Activated CD4-positive, alpha-beta T cell treated with anti-CD3 and anti-CD28 coated beads for 24 hours (primary cell): ENCODE results near the gene RAB7A.
"Not testable (repeated sequence)": the region's sequence is repeated elsewhere in the genome, so short reads cannot be mapped to it uniquely, and the experiment has no call there.

Source experiments
- DNase-seq, 2 donors: peaks; one replicate each; pipeline ENCODE4 v3.0.0-alpha.2; 2020; ENCODE audit warnings: low read depth in 2 of 2

Gene RAB7A

DNA sequence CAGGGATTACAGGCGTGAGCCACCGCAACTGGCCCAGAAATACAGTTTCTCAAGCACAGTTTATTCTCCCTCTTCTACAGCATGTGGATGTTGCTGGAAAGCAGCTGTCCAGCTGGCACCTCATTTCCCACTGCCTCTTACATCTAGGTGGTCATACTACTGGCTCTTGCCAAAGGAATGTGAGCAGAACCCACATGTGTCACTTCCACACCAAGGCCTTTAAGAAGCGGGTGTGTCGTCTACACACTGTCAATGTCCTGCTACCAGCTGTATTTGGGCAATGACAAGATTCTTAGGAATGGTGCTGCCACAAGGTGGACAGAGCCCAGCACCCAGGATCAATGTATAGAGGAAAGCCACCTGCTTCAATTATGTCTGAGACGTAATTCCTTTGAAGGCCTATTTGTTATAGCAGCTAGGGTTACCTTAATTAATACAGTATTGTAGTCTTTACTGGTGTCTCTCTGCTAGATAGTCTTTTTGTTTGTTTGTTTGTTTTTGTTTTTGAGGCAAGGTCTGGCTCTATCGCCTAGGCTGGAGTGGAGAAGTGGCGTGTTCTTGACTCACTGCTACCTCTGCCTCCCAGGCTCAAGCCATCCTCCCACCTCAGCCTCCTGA is 15.1 kb upstream of the RAB7A start:
- DNase-seq, result no peak

DNA sequence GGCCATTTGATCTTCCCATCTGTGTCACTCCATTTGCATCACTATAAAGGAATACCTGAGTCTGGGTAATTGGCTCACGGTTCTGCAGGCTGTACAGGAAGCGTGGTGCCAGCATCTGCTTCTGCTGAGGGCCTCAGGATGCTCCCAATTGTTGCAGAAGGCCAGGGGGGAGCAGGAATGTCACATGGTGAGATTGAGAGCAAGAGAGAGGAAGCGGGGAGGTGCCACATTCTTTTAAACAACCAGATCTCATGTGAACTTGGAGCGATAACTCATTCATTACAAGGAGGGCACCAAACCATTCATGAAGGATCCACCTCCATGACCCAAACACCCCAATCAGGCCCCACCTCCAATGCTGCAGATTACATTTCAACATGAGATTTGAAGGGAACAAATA is 13.1 kb upstream of the RAB7A start:
- no peak for DNase-seq

DNA sequence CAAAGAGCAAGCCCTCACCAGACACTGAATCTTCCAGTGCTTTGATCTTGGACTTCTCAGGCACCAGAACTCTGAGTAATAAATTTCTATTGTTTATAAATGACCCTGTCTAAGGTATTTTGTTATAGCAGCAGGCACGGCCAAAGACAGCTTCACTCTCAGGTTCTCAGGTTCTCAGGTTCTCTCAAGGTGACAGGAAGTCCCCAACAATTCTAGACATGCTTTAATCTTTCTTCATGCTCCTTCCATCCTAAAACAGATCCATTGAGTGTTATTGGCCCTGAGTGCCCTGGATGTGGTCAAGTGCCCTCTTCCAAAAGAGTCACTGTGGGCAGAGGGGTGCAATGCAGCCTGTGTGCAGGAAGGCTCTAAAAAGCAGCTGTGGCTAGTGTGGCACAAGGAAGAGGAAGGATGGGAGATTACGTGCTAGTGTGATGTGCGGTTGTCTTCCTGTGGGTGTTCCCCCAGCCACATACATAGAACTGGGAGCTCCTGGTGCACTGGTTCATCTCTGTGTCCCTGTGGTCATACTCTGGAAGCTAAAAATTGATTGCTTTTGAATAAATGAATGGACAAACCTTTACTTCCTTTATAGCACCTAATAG is 11.0 kb upstream of the RAB7A start:
- DNase-seq, result no peak

DNA sequence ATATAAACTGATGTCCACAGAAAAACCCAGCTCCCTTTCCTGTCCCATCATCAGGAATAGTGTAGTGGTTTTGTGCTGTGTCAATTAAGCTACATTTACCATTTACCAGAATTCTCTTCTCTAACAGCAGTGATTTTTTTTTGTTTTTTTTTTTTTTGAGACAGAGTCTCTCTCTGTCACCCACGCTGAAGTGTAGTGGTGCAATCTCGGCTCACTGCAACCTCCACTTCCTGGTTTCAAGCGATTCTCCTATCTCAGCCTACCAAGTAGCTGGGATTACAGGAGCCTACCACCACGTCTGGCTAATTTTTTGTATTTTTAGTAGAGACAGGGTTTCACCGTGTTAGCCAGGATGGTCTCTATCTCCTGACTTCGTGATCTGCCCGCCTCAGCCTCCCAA is 7.1 kb upstream of the RAB7A start:
- not testable (repeated sequence) for DNase-seq

DNA sequence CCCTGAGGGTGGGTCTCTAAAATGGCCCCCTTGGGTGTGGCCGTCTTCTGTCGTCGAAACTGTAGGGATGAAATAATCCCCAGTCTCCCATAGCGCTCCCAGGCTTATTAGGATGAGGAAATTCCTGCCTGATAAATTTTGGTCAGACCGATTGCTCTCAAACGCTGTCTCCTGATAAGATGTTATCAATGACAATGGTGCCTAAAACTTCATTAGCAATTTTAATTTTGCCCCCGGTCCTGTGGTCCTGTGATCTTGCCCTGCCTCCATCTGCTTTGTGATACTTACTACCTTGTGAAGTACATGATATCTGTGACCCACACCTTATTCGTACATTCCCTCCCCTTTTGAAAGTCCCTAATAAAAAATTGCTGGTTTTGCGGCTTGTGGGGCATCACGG is 5.1 kb upstream of the RAB7A start:
- no peak for DNase-seq

DNA sequence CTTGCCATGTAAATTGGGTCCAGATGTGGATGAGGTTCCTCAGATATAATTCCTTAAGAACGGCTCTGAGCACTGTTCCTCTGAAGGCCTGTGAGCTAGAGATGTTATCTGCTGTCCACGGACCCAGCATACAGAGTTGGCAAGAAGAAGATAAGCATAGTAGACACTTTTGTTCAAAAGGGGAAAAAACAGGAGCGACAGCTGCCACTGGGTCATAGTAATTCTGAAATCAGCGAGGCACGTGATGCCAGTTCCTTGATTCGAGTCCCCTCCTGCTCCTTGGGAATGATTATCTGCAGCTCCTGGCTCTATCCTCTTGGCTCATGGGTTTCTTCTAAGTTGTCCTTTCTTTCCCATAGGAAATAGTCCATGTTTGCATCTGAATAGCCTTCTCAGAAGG is 2.5 kb upstream of the RAB7A start:
- DNase-seq, result no peak

DNA sequence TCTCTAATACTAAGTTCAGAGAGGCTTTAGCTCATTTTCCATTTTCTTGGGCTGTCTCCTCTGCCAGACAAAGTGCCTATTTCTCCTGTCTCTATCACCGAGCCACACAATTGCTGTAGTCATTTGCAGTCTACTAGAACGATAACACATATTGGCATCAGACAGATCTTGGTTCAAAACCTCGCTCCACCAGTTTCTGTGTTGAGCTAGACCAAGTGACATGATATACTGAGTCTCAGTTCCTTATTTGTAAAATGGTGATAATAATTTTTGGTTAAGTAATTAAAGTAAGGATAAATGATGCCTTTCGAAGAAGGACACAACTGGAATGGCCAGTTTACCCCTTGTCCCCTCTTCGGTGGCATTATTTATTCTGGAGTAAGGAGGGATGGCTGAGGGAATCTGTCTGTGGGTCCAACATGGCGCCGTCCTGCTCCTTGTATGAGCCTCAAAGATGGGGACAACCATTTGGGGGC is 398 bp upstream of the RAB7A start:
- no peak for DNase-seq

DNA sequence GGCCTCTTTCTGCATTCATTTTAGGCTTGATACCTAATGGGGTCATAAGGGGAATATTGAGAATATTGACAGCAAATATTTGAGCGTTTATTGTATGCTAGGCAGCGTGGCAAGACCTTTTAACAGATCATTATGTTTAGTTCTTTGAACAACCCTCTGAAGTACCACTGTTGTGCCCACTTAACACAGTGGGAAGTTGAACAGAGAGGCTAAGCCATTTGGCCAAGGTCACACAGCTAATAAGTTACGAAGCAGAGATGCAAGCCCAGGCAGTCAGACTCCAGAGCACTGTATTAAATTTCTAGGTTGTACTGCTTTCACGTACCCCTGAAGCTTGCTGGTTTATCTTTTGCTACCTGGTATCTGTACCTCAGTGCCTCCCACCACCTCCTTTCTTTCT is 1.1 kb downstream of the RAB7A start:
- DNase-seq, result no peak

DNA sequence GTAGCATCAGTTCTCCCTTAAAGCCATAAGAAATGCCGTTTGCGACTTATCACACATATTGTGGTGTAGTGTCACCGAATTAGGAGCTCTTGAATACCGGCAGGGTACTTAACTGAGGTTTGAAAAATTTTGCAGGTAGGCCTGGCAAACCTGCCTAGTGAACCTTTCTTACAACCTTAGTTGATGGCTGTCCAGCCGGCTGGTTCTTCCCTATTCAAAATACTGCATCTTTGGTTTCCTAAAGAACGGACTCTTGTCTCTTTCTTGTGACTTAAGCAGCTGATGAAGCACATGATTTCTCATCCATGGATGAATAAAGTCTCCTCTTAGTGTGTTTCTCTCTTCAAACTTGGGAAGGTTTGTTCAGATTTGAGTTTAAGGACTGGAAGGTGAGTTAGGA is 1.5 kb downstream of the RAB7A start:
- no peak for DNase-seq

DNA sequence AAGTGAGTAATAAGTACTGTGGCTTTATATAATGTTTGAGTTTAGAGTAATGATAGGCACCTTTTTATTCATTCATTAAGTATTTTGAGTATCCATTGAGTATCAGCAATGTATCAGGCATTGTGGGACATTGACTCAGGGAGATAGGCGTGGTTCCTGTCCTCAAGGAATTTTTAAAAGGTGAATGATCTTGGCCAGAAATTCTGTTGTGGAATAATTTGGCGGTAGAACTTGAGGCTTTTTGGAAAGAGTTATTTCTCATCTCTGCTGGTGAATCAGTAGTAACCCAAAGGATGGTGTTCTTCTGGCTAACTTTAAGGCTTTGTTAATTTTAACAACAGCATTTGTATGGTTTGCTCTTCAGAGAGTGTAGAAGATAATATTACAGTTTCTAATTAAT is 2.0 kb downstream of the RAB7A start:
- DNase-seq, result no peak

DNA sequence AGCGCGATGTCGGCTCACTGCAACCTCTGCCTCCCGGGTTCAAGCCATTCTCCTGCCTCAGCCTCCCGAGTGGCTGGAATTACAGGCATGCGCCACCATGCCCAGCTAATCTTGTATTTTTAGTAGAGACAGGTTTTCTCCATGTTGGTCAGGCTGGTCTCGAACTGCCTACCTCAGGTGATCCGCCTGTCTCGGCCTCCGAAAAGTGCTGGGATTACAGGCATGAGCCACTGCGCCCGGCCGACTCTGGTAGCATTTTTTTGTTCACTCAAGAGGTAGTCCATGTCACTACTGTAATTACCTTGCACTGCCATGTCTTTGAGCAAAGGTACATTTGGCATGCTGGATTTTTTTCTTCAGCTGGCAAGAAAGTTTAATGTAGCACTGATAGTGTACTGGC is 2.5 kb downstream of the RAB7A start:
- not testable (repeated sequence) for DNase-seq

DNA sequence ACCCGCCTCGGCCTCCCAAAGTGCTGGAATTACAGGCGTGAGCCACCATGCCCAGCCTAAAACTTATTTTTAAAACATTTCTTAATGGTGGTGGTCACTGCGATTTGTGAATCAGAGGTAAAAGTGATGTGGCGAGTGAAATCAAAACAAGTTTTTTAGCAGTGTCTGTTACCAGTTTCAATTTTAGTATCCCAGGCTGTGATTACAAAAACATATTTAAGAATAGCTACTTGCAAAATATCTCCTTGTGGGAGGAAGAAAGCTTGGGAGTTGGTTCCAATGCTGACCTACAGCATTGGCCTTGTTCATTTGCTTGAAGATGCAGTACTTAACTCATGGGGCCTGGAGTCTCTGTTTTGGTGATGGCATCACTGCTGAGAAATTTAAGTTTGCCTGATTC is 4.5 kb downstream of the RAB7A start:
- DNase-seq, result no peak

DNA sequence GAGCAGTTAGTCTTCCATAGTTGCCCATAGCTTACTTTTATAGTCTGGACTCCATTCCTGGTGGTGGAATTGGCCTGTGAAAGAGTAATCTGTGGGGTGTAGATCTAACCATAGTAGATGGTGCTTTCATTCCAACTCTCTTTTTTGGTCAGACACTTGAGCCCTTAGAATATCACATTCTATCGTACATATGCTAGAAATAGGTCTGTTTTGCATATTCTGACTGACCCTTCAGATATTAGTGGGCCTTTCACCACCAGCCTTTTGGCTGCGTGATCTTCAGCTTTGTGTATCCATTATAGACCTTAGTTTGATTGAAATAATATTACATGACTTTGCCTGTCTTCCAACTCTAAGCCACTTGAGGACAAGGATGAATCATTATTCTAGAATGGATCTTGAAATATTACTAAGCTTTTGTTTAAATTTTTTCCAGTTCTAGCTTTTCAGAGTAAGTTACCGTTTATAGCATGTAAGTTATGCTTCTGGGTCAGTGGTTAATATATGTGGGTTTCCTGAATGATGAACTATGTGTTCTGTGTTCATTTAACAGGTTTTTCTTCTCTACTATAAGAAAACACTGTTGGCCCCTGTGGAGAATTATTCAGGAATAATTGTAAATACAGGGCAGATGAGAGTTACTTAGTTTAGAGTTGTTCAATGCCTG is 8.7 kb downstream of the RAB7A start:
- no peak for DNase-seq

DNA sequence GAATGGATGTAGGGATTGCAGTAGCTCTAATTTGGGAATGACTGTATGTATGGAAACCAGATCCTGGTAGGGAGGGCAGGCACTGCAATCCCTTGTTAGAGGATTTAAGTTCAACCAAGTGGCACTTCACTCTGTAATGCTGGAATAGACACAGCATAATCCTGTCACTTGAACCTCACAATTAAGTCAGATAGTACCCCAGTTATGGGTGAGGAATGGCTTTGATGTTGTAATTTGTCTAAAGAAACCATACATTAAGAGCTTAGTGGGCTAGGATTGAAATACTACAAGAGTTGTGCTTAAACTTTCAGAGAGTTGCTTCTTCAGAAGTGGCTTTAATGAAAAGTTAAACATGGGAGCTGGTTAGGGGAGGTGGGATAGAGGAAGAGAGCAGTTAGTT is 9.3 kb downstream of the RAB7A start:
- DNase-seq, result no peak

DNA sequence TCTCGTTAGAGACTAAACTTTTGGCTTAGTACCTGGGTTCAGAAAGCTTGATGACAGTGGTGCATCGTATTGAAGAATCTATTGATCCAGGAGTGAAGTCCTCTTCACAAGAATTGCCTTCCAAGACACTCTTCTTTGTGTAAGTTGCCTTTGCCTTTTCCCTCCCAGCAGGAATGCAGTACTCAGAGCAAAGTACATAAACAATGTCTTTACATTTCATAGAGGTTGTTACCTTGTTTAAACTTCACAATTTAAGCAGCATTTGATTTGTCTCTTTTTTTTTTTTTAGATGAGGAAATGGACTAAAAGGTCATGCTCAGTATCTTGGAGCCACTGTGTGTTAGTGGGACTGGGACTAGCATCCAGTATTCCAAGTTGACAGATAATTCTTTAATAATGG is 9.9 kb downstream of the RAB7A start:
- no peak for DNase-seq

DNA sequence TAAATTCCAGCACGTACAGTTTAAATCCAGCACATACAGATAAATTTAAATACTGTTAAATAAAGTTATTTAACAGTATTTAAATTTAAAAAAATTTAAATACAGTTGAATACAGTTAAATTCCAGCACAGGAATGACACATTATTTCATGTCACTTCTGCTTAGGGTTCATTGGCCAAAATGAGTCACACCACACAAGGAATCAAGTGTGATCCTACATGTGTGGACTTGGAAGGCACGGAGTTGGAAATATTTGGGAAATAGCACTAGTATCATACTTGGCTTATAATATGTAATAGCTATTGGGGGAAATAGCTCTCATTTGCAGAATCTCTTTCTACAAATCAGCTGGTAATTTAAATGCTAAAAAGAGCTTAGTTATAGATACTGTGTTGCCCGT is 10.6 kb downstream of the RAB7A start:
- DNase-seq, result no peak

DNA sequence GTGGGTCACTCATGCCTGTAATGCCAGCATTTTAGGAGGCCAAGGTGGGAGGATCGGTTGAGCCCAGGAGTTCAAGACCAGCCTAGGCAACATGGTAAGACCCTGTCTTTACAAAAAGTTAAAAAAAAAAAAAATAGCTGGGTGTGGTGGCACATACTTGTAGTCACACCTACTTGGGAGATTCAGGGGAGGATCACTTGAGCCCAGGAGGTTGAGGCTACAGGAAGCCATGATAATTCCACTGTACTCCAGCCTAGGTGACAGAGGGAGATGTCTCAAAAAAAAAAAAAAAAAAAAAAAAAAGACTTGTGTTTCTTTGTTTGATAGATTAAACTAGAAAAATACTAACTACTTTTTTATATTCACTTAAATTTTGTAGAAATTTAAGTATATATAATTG is 14.6 kb downstream of the RAB7A start:
- no peak for DNase-seq

DNA sequence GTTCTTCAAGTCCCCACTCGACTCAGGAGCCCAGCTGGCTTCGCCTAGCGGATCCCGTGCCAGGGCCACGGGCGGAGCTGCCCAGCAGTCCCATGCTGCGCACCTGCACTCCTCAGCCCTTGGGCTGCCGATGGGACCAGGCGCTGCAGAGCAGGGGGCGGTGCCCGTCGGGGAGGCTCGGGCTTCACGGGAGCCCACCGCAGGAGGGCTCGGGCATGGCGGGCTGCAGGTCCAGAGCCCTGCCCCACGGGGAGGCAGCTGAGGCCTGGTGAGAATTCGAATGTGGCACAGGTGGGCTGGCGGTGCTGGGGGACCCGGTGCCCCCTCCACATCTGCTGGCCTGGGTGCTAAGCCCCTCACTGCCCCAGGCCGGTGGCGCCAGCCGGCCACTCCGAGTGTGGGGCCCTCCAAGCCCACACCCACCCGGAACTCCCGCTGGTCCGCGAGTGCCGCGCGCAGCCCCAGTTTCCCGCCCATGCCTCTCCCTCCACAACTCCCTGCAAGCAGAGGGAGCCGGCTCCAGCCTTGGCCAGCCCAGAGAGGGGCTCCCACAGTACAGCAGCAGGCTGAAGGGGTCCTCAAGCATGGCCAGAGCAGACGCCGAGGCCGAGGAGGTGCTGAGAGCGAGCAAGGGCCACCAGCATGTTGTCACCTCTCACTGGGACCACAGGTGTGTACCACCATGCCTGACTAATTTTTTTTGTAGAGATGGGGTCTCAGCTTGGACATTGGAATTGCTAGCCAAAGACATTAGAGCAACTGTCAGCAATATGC is 17.0 kb downstream of the RAB7A start:
- no peak for DNase-seq

DNA sequence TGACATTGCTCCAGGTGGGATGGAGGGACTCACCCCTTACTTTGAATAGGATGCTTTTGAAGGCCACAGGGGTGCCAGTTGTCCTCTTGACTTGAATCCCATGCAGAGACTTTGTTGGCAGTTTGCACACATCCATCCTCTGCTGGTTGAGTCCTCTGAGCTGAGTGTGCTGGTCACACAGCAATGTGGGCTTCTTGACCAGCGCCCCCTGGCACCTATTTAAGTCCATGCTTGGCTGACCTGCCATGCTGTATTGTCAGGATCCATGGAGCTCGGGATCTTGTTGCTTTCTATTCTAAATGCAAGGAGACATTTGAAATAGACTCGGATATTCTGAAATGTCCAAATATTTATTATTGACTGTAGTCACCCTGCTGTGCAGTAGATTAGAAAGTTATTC is 19.8 kb downstream of the RAB7A start:
- DNase-seq, result no peak

DNA sequence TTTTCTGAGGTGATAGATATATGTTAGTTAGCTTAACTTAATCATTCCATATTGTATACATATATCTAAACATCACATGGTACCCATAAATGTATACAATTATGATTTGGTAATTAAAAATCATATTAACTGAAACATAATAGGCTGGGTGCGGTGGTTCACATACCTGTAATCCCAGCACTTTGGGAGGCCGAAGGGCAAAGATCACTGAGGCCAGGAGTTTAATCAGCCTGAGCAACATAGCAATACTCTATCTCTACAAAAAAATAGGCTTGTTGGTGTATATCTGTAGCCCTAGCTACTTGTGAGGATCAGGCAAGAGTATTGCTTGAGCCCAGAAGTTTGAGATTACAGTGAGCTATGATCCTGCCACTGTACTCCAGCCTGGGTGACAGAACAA is 20.9 kb downstream of the RAB7A start:
- no peak for DNase-seq

DNA sequence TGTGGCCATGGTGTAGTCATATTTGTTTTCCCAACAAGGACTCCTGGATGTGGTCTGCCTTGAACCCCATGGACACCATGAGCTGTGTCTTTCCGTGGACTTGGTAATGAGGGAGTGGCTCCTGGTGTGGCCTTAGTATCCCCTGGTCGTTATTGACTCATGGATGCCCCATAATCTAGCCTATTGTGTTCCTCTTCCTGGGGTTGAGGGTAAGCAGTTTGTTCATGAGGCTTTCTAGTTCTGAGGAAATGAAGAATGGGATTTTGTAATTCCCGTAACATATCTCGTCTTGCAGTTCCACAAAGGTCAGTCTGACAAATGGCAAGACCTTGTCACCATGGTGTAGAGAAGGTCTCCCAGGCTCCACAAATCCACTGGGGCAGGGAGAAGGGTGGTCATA is 22.6 kb downstream of the RAB7A start:
- DNase-seq, result no peak

DNA sequence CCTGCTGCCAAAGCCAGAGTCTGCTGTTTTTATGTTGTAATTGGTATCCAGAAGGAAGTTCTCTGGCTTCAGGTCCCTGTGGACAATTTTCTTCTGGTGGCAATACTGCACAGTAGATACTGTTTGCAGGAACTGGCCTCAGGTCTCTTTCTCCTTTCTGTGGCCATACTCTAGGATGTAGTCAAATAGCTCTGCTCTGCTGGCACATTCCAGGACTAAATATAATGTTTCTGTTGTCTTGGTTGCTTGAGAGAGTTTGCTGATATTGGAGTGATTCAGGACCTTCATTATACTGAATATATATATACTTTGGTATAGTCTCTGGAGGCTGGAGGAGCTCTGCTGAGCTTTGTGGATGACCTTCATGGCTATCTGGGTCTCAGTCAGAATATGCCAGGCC is 23.1 kb downstream of the RAB7A start:
- DNase-seq, result no peak

DNA sequence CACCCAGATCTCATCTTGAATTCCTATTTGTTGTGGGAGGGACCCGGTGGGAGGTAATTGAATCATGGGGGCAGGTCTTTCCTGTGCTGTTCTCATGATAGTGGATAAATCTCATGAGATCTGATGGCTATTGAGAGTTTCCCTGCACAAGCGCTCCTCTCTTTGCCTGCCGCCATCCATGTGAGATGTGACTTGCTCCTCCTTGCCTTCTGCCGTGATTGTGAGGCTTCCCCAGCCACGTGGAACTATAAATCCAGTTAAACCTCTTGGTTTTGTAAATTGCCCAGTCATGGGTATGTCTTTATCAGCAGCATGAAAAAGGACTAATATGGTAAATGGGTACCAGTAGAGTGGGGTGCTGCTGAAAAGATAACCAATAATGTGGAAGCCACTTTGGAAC is 23.6 kb downstream of the RAB7A start:
- DNase-seq, result not testable (repeated sequence)
